SU-DHL-6 (cell line): Measurements from ENCODE around the gene ZNF219.

Source experiments
- H2AFZ ChIP-seq: fragments of 200-600 bp; sonication (generic); 2 replicates; pipeline ENCODE4 v1.6.1; 2014; ENCODE audit warnings: low read depth, mild to moderate bottlenecking, moderate library complexity, mixed read lengths, antibody characterized with exemption, low read length; ENCODE audit not compliant: severe bottlenecking
- H3F3A ChIP-seq: fragments of 200-600 bp; shearing (Covaris generic); 2 replicates; pipeline ENCODE4 v1.6.0; 2016; ENCODE audit warnings: antibody characterized with exemption, mild to moderate bottlenecking; ENCODE audit not compliant: insufficient read depth
- H3K27ac ChIP-seq: fragments of 200-600 bp; sonication (generic); 2 replicates; pipeline ENCODE4 v1.5.1; 2016; ENCODE audit warnings: low read depth, mild to moderate bottlenecking, low read length, moderate library complexity, mixed read lengths
- H3K27me3 ChIP-seq: fragments of 200-600 bp; sonication (generic), shearing (Covaris generic); 2 replicates; pipeline ENCODE4 v1.6.0; 2014; ENCODE audit warnings: mild to moderate bottlenecking, low read length
- H3K36me3 ChIP-seq: fragments of 200-600 bp; sonication (generic); 2 replicates; pipeline ENCODE4 v1.6.1; 2014; ENCODE audit warnings: mild to moderate bottlenecking, low read length, mixed read lengths
- H3K4me2 ChIP-seq: fragments of 300-600, 200-600 bp; shearing (Covaris generic), sonication (generic); 2 replicates; pipeline ENCODE4 v1.6.0; 2014; ENCODE audit warnings: low read length, low read depth, mild to moderate bottlenecking; ENCODE audit not compliant: poor library complexity, severe bottlenecking
- H3K4me3 ChIP-seq: fragments of 200-600 bp; sonication (generic); 2 replicates; pipeline ENCODE4 v1.5.1; 2014; ENCODE audit warnings: antibody characterized with exemption, low read length, mild to moderate bottlenecking, mixed read lengths; ENCODE audit not compliant: insufficient read depth, poor library complexity, severe bottlenecking
- H3K79me2 ChIP-seq: fragments of 200-600 bp; sonication (generic); 2 replicates; pipeline ENCODE4 v1.6.1; 2014; ENCODE audit warnings: mild to moderate bottlenecking, low read length, moderate library complexity; ENCODE audit not compliant: insufficient read depth
- H3K9ac ChIP-seq: fragments of 200-600 bp; sonication (generic); 2 replicates; pipeline ENCODE4 v1.7.0; 2014; ENCODE audit warnings: mild to moderate bottlenecking, low read length
- H3K9me2 ChIP-seq: fragments of 200-600 bp; sonication (generic); replicated peaks from 2 replicates; pipeline ENCODE4 v1.6.1; 2014; ENCODE audit warnings: low read length; ENCODE audit not compliant: insufficient read depth
- H3K9me3 ChIP-seq: fragments of 200-600 bp; sonication (generic); 2 replicates; pipeline ENCODE4 v1.6.1; 2014; ENCODE audit warnings: low read length, mixed read lengths; ENCODE audit not compliant: insufficient read depth
- H4K20me1 ChIP-seq: fragments of 200-600 bp; sonication (generic); 2 replicates; pipeline ENCODE4 v1.6.1; 2014; ENCODE audit warnings: low read depth, mild to moderate bottlenecking, antibody characterized with exemption, low read length, moderate library complexity, mixed read lengths
- CTCF ChIP-seq: fragments of 200-600 bp; sonication (generic); IDR thresholded peaks from one replicate; pipeline ENCODE4 v1.5.1; 2017; ENCODE audit warnings: antibody characterized with exemption, mild to moderate bottlenecking, low read length, moderate library complexity; ENCODE audit not compliant: insufficient read depth, poor library complexity, severe bottlenecking
- EZH2phosphoT487 ChIP-seq: fragments of 200-600 bp; sonication (generic), shearing (Covaris generic); conservative IDR thresholded peaks from 2 replicates; pipeline ENCODE4 v1.6.1; 2018; ENCODE audit warnings: mild to moderate bottlenecking, antibody characterized with exemption, low read length, moderate library complexity, mixed read lengths

The ZNF219 gene

GRCh38 chr14:21073921-21074320, 24.5 kb downstream of the ZNF219 start:
- no peaks in the 10 kb centered on the region for H3K9me3 ChIP-seq
- no peak overlapping the region for H2AFZ ChIP-seq

GRCh38 chr14:21072781-21073339, 25.6 kb downstream of the ZNF219 start:
- Histone ChIP-seq H3K9me2 (no peaks in the 10 kb centered on the region), H3K27ac (no peak overlapping the region), H3K4me2 (no peak overlapping the region), H4K20me1 (no peaks in the 10 kb centered on the region), H3K79me2 (no peaks in the 10 kb centered on the region), H3K4me3 (no peak overlapping the region), H3K9me3 (no peaks in the 10 kb centered on the region), H2AFZ (no peak overlapping the region), H3K9ac (no peak overlapping the region), H3K36me3 (no peaks in the 10 kb centered on the region), H3K27me3 (no peaks in the 10 kb centered on the region), H3F3A (no peaks in the 10 kb centered on the region)
- no peak for TF ChIP-seq CTCF
- no peak for TF ChIP-seq EZH2phosphoT487

More at GRCh38 chr14:21073921-21074320, 24.5 kb downstream of the ZNF219 start:
- Histone ChIP-seq H3K36me3 (no peaks in the 10 kb centered on the region), H3K27me3 (no peaks in the 10 kb centered on the region), H3K9me2 (no peaks in the 10 kb centered on the region), H3K9ac (no peak overlapping the region), H3K4me3 (no peak overlapping the region), H3K27ac (no peak overlapping the region), H3F3A (no peaks in the 10 kb centered on the region), H3K79me2 (no peaks in the 10 kb centered on the region), H4K20me1 (no peaks in the 10 kb centered on the region), H3K4me2 (no peak overlapping the region)
- TF ChIP-seq CTCF (no peak), EZH2phosphoT487 (no peak)

GRCh38 chr14:21072031-21072473, 26.4 kb downstream of the ZNF219 start:
- H3K36me3 ChIP-seq = no peaks in the 10 kb centered on the region

More at GRCh38 chr14:21072031-21072473, 26.4 kb downstream of the ZNF219 start:
- Histone ChIP-seq H3K27ac (no peak overlapping the region), H3K4me3 (no peak overlapping the region), H3K4me2 (peak overlapping the region; percentile 61), H3K9me3 (no peaks in the 10 kb centered on the region), H3F3A (no peaks in the 10 kb centered on the region), H3K27me3 (no peaks in the 10 kb centered on the region), H3K9me2 (no peaks in the 10 kb centered on the region), H2AFZ (no peak overlapping the region), H3K79me2 (no peaks in the 10 kb centered on the region), H3K9ac (peak overlapping the region; percentile 33; the same call in 1 of the 2 replicates), H4K20me1 (no peaks in the 10 kb centered on the region)
- TF ChIP-seq EZH2phosphoT487 = 0 out of 2 replicates have a peak, but pooled peaks have one; percentile 22
- TF ChIP-seq CTCF = no peak
